Measurements from ENCODE around the gene DNAH14.

GRCh38 chr1:225418598-225418997, 489.1 kb downstream of the DNAH14 start:
- TF ChIP-seq FOSL1 (tag; conservative IDR thresholded peaks at IDR 0.05) (no peak), POLR2A (conservative IDR thresholded peaks at IDR 0.05) (no peak), ZC3H4 (CRISPR knock-in tag; IDR thresholded peaks at IDR 0.05; ENCODE audit: borderline replicate concordance) (no peak), CTCF (IDR thresholded peaks at IDR 0.05 in 2 of 3, conservative IDR thresholded peaks at IDR 0.05 in 1 of 3; ENCODE audit: insufficient read depth in 2 of 3, low read depth in 1 of 3, low read length in 3 of 3) (no peak), YY1 (IDR thresholded peaks at IDR 0.05; ENCODE audit: borderline replicate concordance in 1 of 3, control insufficient read depth in 1 of 3, extremely low read depth in 1 of 3, insufficient read depth in 3 of 3, insufficient read length in 1 of 3, insufficient replicate concordance in 2 of 3, low read depth in 1 of 3, low read length in 2 of 3) (no peak), ELK1 (CRISPR knock-in tag; IDR thresholded peaks at IDR 0.05) (no peak), CHD2 (IDR thresholded peaks at IDR 0.05; ENCODE audit: low read depth, low read length) (no peak)

All from K562 (cell line).